Gastrocnemius medialis (tissue), 4 donors: ENCODE data around the gene RSPO3.

ENCODE experiments used
- CTCF ChIP-seq, 5 experiments: fragments of 450-650 bp in 3 of 5; fragments of 200-600 bp in 2 of 5; sonication (generic) in 2 of 5; IDR thresholded peaks in 4 of 5; conservative IDR thresholded peaks in 1 of 5; 1 replicate in 4 of 5; 2 replicates in 1 of 5; pipeline ENCODE4 v1.5.1; 2016 to 2019; ENCODE audit warnings: antibody characterized with exemption in 5 of 5, mild to moderate bottlenecking in 3 of 5, moderate library complexity in 3 of 5
- POLR2A ChIP-seq, 2 donors: fragments of 450-650 bp; IDR thresholded peaks; one replicate each; pipeline ENCODE4 v1.6.1; 2017; ENCODE audit warnings: antibody characterized with exemption in 2 of 2, mild to moderate bottlenecking in 2 of 2, moderate library complexity in 2 of 2

DNA sequence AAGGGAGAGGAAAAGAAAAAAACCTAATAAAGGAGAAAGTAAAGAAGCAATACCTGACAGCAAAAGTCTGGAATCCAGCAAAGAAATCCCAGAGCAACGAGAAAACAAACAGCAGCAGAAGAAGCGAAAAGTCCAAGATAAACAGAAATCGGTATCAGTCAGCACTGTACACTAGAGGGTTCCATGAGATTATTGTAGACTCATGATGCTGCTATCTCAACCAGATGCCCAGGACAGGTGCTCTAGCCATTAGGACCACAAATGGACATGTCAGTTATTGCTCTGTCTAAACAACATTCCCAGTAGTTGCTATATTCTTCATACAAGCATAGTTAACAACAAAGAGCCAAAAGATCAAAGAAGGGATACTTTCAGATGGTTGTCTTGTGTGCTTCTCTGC is 77.4 kb downstream of the RSPO3 start:
- no peak for TF ChIP-seq POLR2A (IDR thresholded peaks at IDR 0.05)
- no peak for TF ChIP-seq CTCF (IDR thresholded peaks at IDR 0.05 in 4 of 5, conservative IDR thresholded peaks at IDR 0.05 in 1 of 5)
